ENCODE data around the gene PRKD1. TPM values are rescaled to one million over a fixed set of nuclear protein-coding genes. Genes with fewer than 3 reads are reported as not detected.
A peak's percentile ranks its signal among the peaks of the same experiment; 100 is the strongest.

The PRKD1 gene
- total RNA-seq, 1 experiment from 2014 or later: 2.7 TPM

DNA sequence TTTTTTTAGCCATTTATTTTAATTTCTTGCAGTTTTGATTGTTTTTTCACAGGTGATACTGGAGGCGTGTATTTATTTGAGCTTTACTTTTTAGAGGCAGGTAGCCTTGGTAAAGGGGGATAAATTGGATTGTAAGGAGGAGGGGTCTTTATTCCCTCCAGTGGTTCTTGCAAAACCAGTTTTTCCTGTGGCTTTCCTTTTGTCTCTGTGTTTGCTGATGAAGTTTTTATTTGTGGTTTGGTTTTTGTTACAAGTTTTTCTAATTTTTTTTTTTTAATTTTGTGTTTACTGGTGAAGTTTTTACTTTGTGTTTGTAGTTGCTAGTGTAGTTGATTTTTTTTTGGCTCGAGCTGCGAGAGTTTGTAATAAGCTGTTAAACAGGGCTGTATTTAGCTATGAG lies 278.5 kb downstream of the PRKD1 start:
- no peak overlapping the region for H3K4me2 ChIP-seq (ENCODE audit: insufficient read depth, insufficient read length, low read length)

More for the DNA sequence above, 278.5 kb downstream of the PRKD1 start:
- no peak overlapping the region for H2AFZ ChIP-seq (ENCODE audit: low read length)
- H4K5ac ChIP-seq (ENCODE audit: insufficient read length, low read depth, low read length): no peak overlapping the region
- H3K9ac ChIP-seq (ENCODE audit: extremely low read depth, insufficient read length, low read length): no peak overlapping the region
- H4K91ac ChIP-seq (ENCODE audit: insufficient read length, low read depth, low read length): no peak overlapping the region
- no peak overlapping the region for H2BK120ac ChIP-seq (ENCODE audit: low read depth, low read length, poor library complexity, severe bottlenecking)
- no peak overlapping the region for H3K23ac ChIP-seq (ENCODE audit: insufficient read length, low read depth, low read length)
- H3K27me3 Mint-ChIP-seq (ENCODE audit: low read depth): no peaks in the 10 kb centered on the region
- H4K8ac ChIP-seq (replicated peaks; ENCODE audit: insufficient read length, low read depth, low read length): no peak overlapping the region
- H3K4me3 Mint-ChIP-seq: no peak overlapping the region
- H3K36me3 Mint-ChIP-seq (ENCODE audit: insufficient read depth in 1 of 3, low read depth in 3 of 3): peaks cover 29 to 33% (median 33%) of the 10 kb centered on the region in 3 experiments
- H3K9me3 ChIP-seq (ENCODE audit: control insufficient read depth, low read depth, low read length): peaks cover 10% of the 10 kb centered on the region
- no peak overlapping the region for H3K27ac ChIP-seq (ENCODE audit: insufficient read length, low read depth, low read length)
- no peak for DNase-seq
- H3K18ac ChIP-seq (ENCODE audit: insufficient read length, low read depth, low read length): no peak overlapping the region
- H2BK20ac ChIP-seq (ENCODE audit: low read depth, low read length, poor library complexity, severe bottlenecking): no peak overlapping the region
- H2BK5ac ChIP-seq (ENCODE audit: insufficient read length, low read length): no peak overlapping the region
- H2AK5ac ChIP-seq (ENCODE audit: insufficient read length, low read length): no peak overlapping the region
- H3K14ac ChIP-seq (ENCODE audit: insufficient read depth, low read length): no peak overlapping the region
- H2BK15ac ChIP-seq (ENCODE audit: low read depth, low read length): no peak overlapping the region
- no CpG with 5 or more reads among the region's 3 CpGs for WGBS (ENCODE audit: extremely low coverage, insufficient read length, low lambda C conversion rate)
- H3T11ph ChIP-seq (ENCODE audit: low read length): no peak overlapping the region
- peaks cover 6 to 17% of the 10 kb centered on the region in 2 experiments for H3K4me1 Mint-ChIP-seq
- H3K27me3 ChIP-seq (ENCODE audit: insufficient read depth, low read length): no peaks in the 10 kb centered on the region
- H3K56ac ChIP-seq (ENCODE audit: insufficient read length, low read depth, low read length): no peak overlapping the region
- no peaks in the 10 kb centered on the region for H3K4me1 ChIP-seq (ENCODE audit: insufficient read depth, low read length)
- no peak overlapping the region for H3K4ac ChIP-seq (ENCODE audit: low read depth, low read length)
- no peaks in the 10 kb centered on the region for H3K79me1 ChIP-seq (ENCODE audit: insufficient read depth, low read depth, low read length, poor library complexity, severe bottlenecking)
- peaks cover 31 to 39% of the 10 kb centered on the region in 2 experiments for H3K9me3 Mint-ChIP-seq
- H3K79me2 ChIP-seq (ENCODE audit: insufficient read depth, low read length): no peaks in the 10 kb centered on the region
- no peak for TF ChIP-seq CTCF (conservative IDR thresholded peaks at IDR 0.05)
- no peak overlapping the region for H2BK12ac ChIP-seq (ENCODE audit: insufficient read length, low read depth, low read length)
- no peaks in the 10 kb centered on the region for H4K20me1 ChIP-seq (ENCODE audit: control insufficient read depth, insufficient read depth, insufficient read length)
- H3K23me2 ChIP-seq (ENCODE audit: insufficient read length, low read depth, low read length, poor library complexity, severe bottlenecking): no peaks in the 10 kb centered on the region
- H3K27ac Mint-ChIP-seq: peak overlapping the region in 2 of 3 experiments; percentile 38 to 70; a peak in 4 of 7 replicates
